Right kidney (tissue), 9 donors: Measurements from ENCODE around the gene RGS3.
A peak's percentile ranks its signal among the peaks of the same experiment; 100 is the strongest.
"Not testable (repeated sequence)": the region's sequence is repeated elsewhere in the genome, so short reads cannot be mapped to it uniquely, and the experiment has no call there.

ENCODE experiments used
- DNase-seq: peaks from one replicate; pipeline ENCODE4 v3.0.0-alpha.2; 2016
- long read RNA-seq, 8 donors: transcript quantifications; one replicate each; lab custom pipeline, GENCODE V29; 2026

Gene RGS3
- long read RNA-seq, donor 1, transcript RGS3-211 (5 exons, 2,155 nt): major isoform, 19 of 19 reads
- long read RNA-seq, donor 1, partial matches to known transcripts: 0 of 19 reads
- long read RNA-seq, donor 1, other reads (novel, unspliced or antisense): 0 of 19 reads
- long read RNA-seq, donor 2, full-length matches to known transcripts: 11 of 11 reads
- long read RNA-seq, donor 2, partial matches to known transcripts: 0 of 11 reads
- long read RNA-seq, donor 2, other reads (novel, unspliced or antisense): 0 of 11 reads
- long read RNA-seq, donor 3, transcript RGS3-211 (5 exons, 2,155 nt): major isoform, 9 of 15 reads
- long read RNA-seq, donor 3, partial matches to known transcripts: 5 of 15 reads
- long read RNA-seq, donor 3, other reads (novel, unspliced or antisense): 0 of 15 reads
- long read RNA-seq, donor 4, full-length matches to known transcripts: 8 of 18 reads
- long read RNA-seq, donor 4, partial matches to known transcripts: 10 of 18 reads
- long read RNA-seq, donor 4, other reads (novel, unspliced or antisense): 0 of 18 reads
- long read RNA-seq, donor 5, full-length matches to known transcripts: 9 of 14 reads
- long read RNA-seq, donor 5, partial matches to known transcripts: 5 of 14 reads
- long read RNA-seq, donor 5, other reads (novel, unspliced or antisense): 0 of 14 reads
- long read RNA-seq, donor 6, full-length matches to known transcripts: 13 of 13 reads
- long read RNA-seq, donor 6, partial matches to known transcripts: 0 of 13 reads
- long read RNA-seq, donor 6, other reads (novel, unspliced or antisense): 0 of 13 reads
- long read RNA-seq, donor 7, full-length matches to known transcripts: 20 of 36 reads
- long read RNA-seq, donor 7, partial matches to known transcripts: 16 of 36 reads
- long read RNA-seq, donor 7, other reads (novel, unspliced or antisense): 0 of 36 reads
- long read RNA-seq, donor 8, transcript RGS3-211 (5 exons, 2,155 nt): major isoform, 7 of 7 reads
- long read RNA-seq, donor 8, partial matches to known transcripts: 0 of 7 reads
- long read RNA-seq, donor 8, other reads (novel, unspliced or antisense): 0 of 7 reads

- peak; percentile 83 for DNase-seq
These were observed at the start of gene RGS3 for GRCh38 chr9:113463418-113464285. Gene RGS3 (plus strand): TSS chr9:113463727. CDS start chr9:113463803, 76 bp downstream.

GRCh38 chr9:113416149-113416721 is 47.3 kb upstream of the RGS3 start:
- no peak for DNase-seq

GRCh38 chr9:113417370-113417769 is 46.2 kb upstream of the RGS3 start:
- no peak for DNase-seq

- no peak for DNase-seq
These were observed 41.8 kb upstream of the RGS3 start for GRCh38 chr9:113421726-113422125.

GRCh38 chr9:113425072-113425471 is 38.5 kb upstream of the RGS3 start:
- no peak for DNase-seq

- DNase-seq: no peak
These were observed 36.8 kb upstream of the RGS3 start for GRCh38 chr9:113426701-113427100.

GRCh38 chr9:113427629-113428028 is 35.9 kb upstream of the RGS3 start:
- no peak for DNase-seq

GRCh38 chr9:113428062-113428615 is 35.4 kb upstream of the RGS3 start:
- no peak for DNase-seq

GRCh38 chr9:113431191-113431590 is 32.3 kb upstream of the RGS3 start:
- no peak for DNase-seq

GRCh38 chr9:113436728-113437515 is 26.6 kb upstream of the RGS3 start:
- no peak for DNase-seq

- DNase-seq: not testable (repeated sequence)
These were observed 25.8 kb upstream of the RGS3 start for GRCh38 chr9:113437716-113438115.

- DNase-seq: no peak
These were observed 18.8 kb upstream of the RGS3 start for GRCh38 chr9:113444736-113445135.

- DNase-seq: peak; percentile 16
These were observed 17.2 kb upstream of the RGS3 start for GRCh38 chr9:113446323-113446740.

GRCh38 chr9:113449376-113449775 is 14.2 kb upstream of the RGS3 start:
- no peak for DNase-seq

GRCh38 chr9:113452113-113452605 is 11.4 kb upstream of the RGS3 start:
- no peak for DNase-seq

GRCh38 chr9:113454914-113455761 is 8.4 kb upstream of the RGS3 start:
- DNase-seq: no peak

GRCh38 chr9:113456235-113456634 is 7.3 kb upstream of the RGS3 start:
- DNase-seq: no peak

- DNase-seq: no peak
These were observed 2.2 kb upstream of the RGS3 start for GRCh38 chr9:113461285-113461684.

GRCh38 chr9:113461943-113462342 is 1.6 kb upstream of the RGS3 start:
- DNase-seq: no peak
